ENCODE measurements around the gene AP5B1.
"Not testable (repeated sequence)": the region's sequence is repeated elsewhere in the genome, so short reads cannot be mapped to it uniquely, and the experiment has no call there.

Gene AP5B1

DNA sequence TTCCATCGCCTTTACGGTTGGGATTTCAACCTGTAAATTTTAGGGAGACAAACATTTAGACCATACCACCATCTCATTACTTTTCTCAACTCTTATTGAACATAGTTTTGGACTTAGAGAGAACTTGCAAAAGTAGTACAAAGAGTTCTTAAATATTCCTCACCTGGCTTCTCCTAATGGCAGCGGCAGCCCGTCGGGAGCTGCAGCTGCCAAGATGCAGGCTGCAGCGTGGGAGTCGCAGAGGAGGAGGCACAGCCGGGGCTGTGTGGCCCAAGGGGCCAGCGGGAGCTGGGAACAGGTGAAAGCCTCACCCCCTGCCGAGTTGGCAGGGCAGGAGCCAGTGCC is 37.1 kb downstream of the AP5B1 start:
- DNase-seq, result no peak
- H3K9me3 Mint-ChIP-seq, result peaks cover 10% of the 10 kb centered on the region
- H3K36me3 Mint-ChIP-seq (ENCODE audit: low read depth), result no peaks in the 10 kb centered on the region
- H3K27ac Mint-ChIP-seq, result no peak overlapping the region
- H3K27me3 Mint-ChIP-seq (ENCODE audit: low read depth, poor library complexity), result peaks cover 65% of the 10 kb centered on the region
- TF ChIP-seq, protein P1, sequence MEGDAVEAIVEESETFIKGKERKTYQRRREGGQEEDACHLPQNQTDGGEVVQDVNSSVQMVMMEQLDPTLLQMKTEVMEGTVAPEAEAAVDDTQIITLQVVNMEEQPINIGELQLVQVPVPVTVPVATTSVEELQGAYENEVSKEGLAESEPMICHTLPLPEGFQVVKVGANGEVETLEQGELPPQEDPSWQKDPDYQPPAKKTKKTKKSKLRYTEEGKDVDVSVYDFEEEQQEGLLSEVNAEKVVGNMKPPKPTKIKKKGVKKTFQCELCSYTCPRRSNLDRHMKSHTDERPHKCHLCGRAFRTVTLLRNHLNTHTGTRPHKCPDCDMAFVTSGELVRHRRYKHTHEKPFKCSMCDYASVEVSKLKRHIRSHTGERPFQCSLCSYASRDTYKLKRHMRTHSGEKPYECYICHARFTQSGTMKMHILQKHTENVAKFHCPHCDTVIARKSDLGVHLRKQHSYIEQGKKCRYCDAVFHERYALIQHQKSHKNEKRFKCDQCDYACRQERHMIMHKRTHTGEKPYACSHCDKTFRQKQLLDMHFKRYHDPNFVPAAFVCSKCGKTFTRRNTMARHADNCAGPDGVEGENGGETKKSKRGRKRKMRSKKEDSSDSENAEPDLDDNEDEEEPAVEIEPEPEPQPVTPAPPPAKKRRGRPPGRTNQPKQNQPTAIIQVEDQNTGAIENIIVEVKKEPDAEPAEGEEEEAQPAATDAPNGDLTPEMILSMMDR (IDR thresholded peaks at IDR 0.05), result no peak
- no peak overlapping the region for H3K4me3 Mint-ChIP-seq
- no peaks in the 10 kb centered on the region for H3K4me1 Mint-ChIP-seq

DNA sequence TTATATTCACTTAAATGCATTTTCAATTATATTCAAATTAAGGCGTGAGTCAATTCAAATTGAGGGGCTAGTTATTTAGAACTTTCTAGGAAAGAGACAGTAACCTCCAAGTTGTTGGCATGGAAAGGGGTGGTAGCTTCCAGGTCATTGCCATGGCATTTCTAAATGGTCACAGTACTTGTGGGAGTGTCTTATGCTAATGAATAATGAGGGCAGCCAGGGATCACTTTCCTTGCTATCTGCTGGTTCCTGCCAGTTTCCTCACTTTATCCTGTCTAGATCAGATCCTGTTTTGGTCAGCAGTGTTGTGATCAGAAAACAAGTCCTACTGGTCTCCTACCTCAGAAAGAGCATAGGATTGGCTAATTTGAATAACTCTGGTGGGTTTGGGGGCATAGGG is 38.4 kb downstream of the AP5B1 start:
- peaks cover 15% of the 10 kb centered on the region for H3K9me3 Mint-ChIP-seq
- no peaks in the 10 kb centered on the region for H3K36me3 Mint-ChIP-seq (ENCODE audit: low read depth)
- no peak overlapping the region for H3K27ac Mint-ChIP-seq
- TF ChIP-seq, protein P1 (IDR thresholded peaks at IDR 0.05), result no peak
- H3K4me1 Mint-ChIP-seq, result no peaks in the 10 kb centered on the region
- H3K4me3 Mint-ChIP-seq, result no peak overlapping the region
- peaks cover 60% of the 10 kb centered on the region for H3K27me3 Mint-ChIP-seq (ENCODE audit: low read depth, poor library complexity)
- DNase-seq, result no peak

DNA sequence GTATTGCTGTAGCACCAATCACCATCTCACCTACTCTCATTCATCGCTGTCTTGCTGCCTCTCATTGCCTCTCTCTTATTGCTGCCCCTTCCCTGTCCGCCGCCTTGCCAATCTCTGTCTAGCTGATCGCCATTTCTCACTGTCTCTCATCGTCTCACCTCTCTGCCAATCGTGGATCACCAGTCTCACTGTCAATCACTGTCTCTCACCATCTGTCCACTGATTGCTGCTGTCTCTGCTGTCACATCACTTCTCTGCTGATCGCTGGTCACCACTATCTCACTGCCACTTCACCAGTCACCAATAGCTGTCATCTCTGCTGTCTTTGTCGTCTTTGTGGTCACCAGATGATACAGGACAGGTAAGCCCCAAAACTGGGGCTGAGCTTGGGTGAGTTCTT is 39.6 kb downstream of the AP5B1 start:
- TF ChIP-seq, protein P1 (IDR thresholded peaks at IDR 0.05), result no peak
- Mint-ChIP-seq H3K36me3 (ENCODE audit: low read depth) (peaks cover 5% of the 10 kb centered on the region), H3K9me3 (peaks cover 26% of the 10 kb centered on the region), H3K4me1 (no peaks in the 10 kb centered on the region), H3K4me3 (no peak overlapping the region), H3K27me3 (ENCODE audit: low read depth, poor library complexity) (peaks cover 60% of the 10 kb centered on the region), H3K27ac (no peak overlapping the region)
- no peak for DNase-seq

DNA sequence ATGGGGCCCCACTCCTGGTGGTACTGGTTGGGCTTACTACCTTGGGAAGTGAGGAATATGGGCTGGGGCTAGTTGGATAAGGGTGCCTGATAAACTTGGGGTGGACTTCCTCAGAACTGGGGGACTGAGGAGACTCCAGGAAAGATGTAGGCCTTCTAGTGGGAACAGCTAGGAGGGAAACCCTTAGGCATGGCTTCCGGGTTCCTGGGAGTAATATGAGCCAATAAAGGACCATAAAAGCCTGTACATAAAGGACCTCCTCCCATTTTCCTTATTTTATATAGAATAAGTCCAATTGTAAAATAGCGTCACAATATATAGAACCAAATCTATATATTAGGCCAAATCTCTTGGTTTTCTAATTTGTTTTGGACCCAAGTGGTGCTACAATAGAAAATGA is 41.8 kb downstream of the AP5B1 start:
- TF ChIP-seq, protein P1 (IDR thresholded peaks at IDR 0.05), result no peak

DNA sequence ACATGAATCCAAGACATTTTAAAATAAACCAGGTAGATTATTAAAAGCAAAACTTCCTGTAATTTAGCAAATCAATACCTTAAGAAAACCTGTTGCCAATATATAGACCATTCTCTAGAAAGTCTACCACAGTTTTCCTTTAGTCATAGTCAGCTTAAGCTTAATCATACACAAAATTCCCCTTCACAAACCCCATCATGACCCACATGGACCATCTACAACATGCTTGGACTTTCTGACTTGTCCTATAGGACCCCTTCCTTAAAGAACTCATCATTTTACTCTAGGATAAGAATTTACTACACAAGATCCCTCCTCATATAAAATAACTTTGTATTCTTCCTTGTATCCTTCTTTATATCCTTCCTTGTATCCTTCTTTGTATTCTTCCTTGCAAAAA is 44.0 kb downstream of the AP5B1 start:
- H3K4me1 Mint-ChIP-seq, result no peaks in the 10 kb centered on the region
- no peak for DNase-seq
- H3K4me3 Mint-ChIP-seq, result no peak overlapping the region
- peaks cover 54% of the 10 kb centered on the region for H3K9me3 Mint-ChIP-seq
- H3K36me3 Mint-ChIP-seq (ENCODE audit: low read depth), result peaks cover 5% of the 10 kb centered on the region
- H3K27ac Mint-ChIP-seq, result no peak overlapping the region
- H3K27me3 Mint-ChIP-seq (ENCODE audit: low read depth, poor library complexity), result peaks cover 55% of the 10 kb centered on the region
- TF ChIP-seq, protein P1 (IDR thresholded peaks at IDR 0.05), result no peak

More for the DNA sequence above, 41.8 kb downstream of the AP5B1 start:
- Mint-ChIP-seq H3K9me3 (peaks cover 40% of the 10 kb centered on the region), H3K4me1 (no peaks in the 10 kb centered on the region), H3K4me3 (no peak overlapping the region), H3K36me3 (ENCODE audit: low read depth) (peaks cover 5% of the 10 kb centered on the region), H3K27me3 (ENCODE audit: low read depth, poor library complexity) (peaks cover 48% of the 10 kb centered on the region), H3K27ac (no peak overlapping the region)
- DNase-seq, result no peak

DNA sequence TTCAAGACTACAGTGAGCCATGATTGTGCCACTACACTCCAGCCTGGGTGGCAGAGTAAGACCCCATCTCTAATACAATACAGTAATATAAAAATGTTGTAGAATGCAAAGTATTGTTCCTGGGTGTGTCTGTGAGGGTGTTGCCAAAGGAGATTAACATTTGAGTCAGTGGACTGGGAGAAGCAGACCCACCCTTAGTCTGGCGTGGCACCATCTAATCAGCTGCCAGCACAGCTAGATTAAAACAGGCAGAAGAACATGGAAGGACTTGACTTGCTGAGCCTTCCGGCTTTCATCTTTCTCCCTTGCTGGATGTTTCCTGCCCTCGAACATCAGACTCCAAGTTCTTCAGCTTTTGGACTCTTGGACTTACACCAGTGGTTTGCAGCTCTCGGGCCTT is 45.7 kb downstream of the AP5B1 start:
- not testable (repeated sequence) for H3K36me3 Mint-ChIP-seq (ENCODE audit: low read depth); H3K27ac Mint-ChIP-seq; H3K4me1 Mint-ChIP-seq; DNase-seq; H3K4me3 Mint-ChIP-seq
- peaks cover 56% of the 10 kb centered on the region for H3K9me3 Mint-ChIP-seq
- H3K27me3 Mint-ChIP-seq (ENCODE audit: low read depth, poor library complexity), result peaks cover 49% of the 10 kb centered on the region

All from nephron progenitor cell (in vitro differentiated cells).